MCF 10A (cell line): ENCODE data around the gene SERF2. TPM values are rescaled to one million over a fixed set of nuclear protein-coding genes. Genes with fewer than 3 reads are reported as not detected.

Experiments used
- BruUV-seq: library from RNA; stranded (reverse); fragments of 400-500 nt; replicated peaks from 2 replicates; lab custom pipeline; 2021; lab: Mats Ljungman, UMichigan
- CTCF ChIA-PET: fragments of 300-600 bp; sonication (Branson Sonifier 250); formaldehyde crosslinking; extraction: SDS; loops from one replicate; lab custom pipeline; 2021; ENCODE audit warnings: antibody characterized with exemption, inconsistent platforms; lab: Yijun Ruan, JAX
- POLR2A ChIA-PET: fragments of 300-600, 350-650 bp; sonication (Branson Sonifier 250); formaldehyde crosslinking; extraction: SDS; loops from one replicate; lab custom pipeline; 2020; ENCODE audit warnings: antibody characterized with exemption, inconsistent platforms; lab: Yijun Ruan, JAX
- DNase-seq: peaks from one replicate; pipeline ENCODE4 v3.0.0-alpha.2; 2018; ENCODE audit not compliant: unreplicated experiment
- H3K27ac Mint-ChIP-seq: one replicate; pipeline ENCODE4 v1.8.0; 2022; ENCODE audit warnings: mild to moderate bottlenecking, low read depth, mixed read lengths; ENCODE audit not compliant: unreplicated experiment
- H3K27me3 Mint-ChIP-seq: one replicate; pipeline ENCODE4 v1.8.0; 2022; ENCODE audit warnings: mixed read lengths; ENCODE audit not compliant: insufficient read depth, unreplicated experiment
- H3K36me3 Mint-ChIP-seq: one replicate; pipeline ENCODE4 v1.8.0; 2022; ENCODE audit warnings: mild to moderate bottlenecking, moderate library complexity, mixed read lengths; ENCODE audit not compliant: insufficient read depth, unreplicated experiment
- H3K4me1 Mint-ChIP-seq: one replicate; pipeline ENCODE4 v1.8.0; 2022; ENCODE audit warnings: mixed read lengths; ENCODE audit not compliant: insufficient read depth, unreplicated experiment
- H3K4me3 Mint-ChIP-seq: one replicate; pipeline ENCODE4 v1.8.0; 2022; ENCODE audit warnings: mild to moderate bottlenecking, moderate library complexity, mixed read lengths; ENCODE audit not compliant: unreplicated experiment
- H3K9me3 Mint-ChIP-seq: one replicate; pipeline ENCODE4 v1.8.0; 2022; ENCODE audit warnings: mixed read lengths; ENCODE audit not compliant: unreplicated experiment
- CTCF ChIP-seq: fragments of 200-600 bp; IDR thresholded peaks from one replicate; pipeline ENCODE4 v1.8.0; 2022; ENCODE audit warnings: antibody characterized with exemption, mild to moderate bottlenecking; ENCODE audit not compliant: unreplicated experiment
- intact Hi-C: fragments of 100-400 bp; cut with micrococcal nuclease; formaldehyde crosslinking; loops from 2 replicates; pipeline ENCODE4 v1.14.1; 2022
- total RNA-seq: library from RNA; stranded (reverse); gene quantifications from 2 replicates; pipeline ENCODE4 v1.2.3, GENCODE V29; 2022

The SERF2 gene
- total RNA-seq, 1 experiment from 2014 or later = 717 TPM

DNA sequence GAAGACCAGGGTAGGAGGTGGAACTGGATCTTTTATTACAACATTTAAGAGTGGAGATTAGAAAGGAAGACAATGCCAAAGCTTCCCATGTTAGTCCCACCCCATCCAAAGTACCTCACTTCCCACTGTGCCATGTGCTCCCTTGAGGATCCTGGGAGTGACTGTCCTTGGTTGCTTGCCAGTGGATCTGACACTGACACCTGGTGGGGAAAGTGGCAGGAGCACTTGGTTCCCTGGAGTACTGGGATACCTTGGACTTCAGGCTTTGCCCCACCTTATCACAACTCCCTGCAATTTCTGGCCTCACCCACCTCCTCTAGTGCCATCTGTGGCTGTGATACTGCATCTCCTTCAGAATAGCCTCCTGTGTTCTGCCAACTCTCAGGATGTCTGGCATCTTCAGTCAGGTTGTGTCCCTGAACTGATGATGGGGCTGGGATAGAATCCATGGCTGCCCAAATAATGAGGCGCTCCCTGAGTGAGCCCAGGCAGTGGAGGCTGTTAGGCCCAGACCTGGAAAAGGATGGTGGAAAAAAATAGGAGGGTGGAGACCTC lies 16.6 kb upstream of the SERF2 start:
- no TSS peak for BruUV-seq
- peak; percentile 83 for DNase-seq
- Mint-ChIP-seq H3K4me1 (peaks cover 18% of the 10 kb centered on the region), H3K27me3 (no peaks in the 10 kb centered on the region), H3K27ac (peak overlapping the region; percentile 67), H3K9me3 (no peaks in the 10 kb centered on the region), H3K4me3 (peak overlapping the region; percentile 85), H3K36me3 (peaks cover 48% of the 10 kb centered on the region)
- ChIA-PET POLR2A (interaction anchor here (0.8 to 7.9 kb wide), 8 partner anchors 14 to 651 kb away, joined by 3 to 162 read pairs (median 7); partner anchors contain the start of genes HYPK, PDIA3, SERF2 and SERINC4), CTCF (interaction anchor here (0.7 to 4.5 kb wide), 7 partner anchors 9 to 338 kb away, joined by 3 to 40 read pairs (median 6); partner anchors contain the start of gene SERF2)
- intact Hi-C loops = no loop called here
- no peak for TF ChIP-seq CTCF

DNA sequence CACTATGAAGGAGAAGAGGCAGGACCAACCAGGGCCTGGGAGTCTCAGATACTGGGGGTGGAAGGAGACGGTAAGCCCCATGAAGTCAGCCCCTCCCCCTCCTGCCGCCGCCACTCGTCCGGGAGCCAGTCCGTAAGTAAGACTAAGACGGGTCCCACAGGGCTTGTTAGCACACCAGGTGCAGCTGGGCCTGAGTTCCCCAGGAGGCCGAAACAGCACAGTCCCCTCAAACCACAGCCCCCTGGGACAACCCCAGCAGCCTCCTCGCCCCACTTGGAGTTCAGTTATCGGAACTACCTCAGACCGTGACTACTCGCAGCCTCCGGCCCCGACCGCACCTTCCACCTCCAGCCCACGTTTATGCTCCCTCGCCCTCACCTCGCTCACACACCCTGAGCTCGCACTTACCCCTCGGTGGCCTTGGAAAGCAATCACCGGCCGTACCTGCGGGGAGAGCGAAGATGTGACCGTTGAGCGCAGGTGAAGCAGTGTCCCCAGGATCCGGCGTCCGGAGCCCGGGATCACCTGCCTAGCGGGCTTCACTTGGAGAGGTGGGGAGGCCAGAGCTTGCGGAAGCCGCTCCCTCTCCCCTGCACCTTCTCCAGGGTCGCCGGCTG lies 15.9 kb upstream of the SERF2 start:
- no peaks in the 10 kb centered on the region for H3K27me3 Mint-ChIP-seq
- peaks cover 41% of the 10 kb centered on the region for H3K36me3 Mint-ChIP-seq
- BruUV-seq = no TSS peak
- CTCF ChIA-PET = interaction anchor here (0.5 to 4.5 kb wide), 8 partner anchors 8 to 49 kb away, joined by 3 to 40 read pairs (median 4); partner anchors contain the start of genes MFAP1 and SERF2
- intact Hi-C loops = no loop called here
- DNase-seq = no peak
- H3K9me3 Mint-ChIP-seq = no peaks in the 10 kb centered on the region
- peaks cover 18% of the 10 kb centered on the region for H3K4me1 Mint-ChIP-seq
- POLR2A ChIA-PET = interaction anchor here (0.8 to 7.9 kb wide), 13 partner anchors 10 to 651 kb away, joined by 3 to 162 read pairs (median 8); partner anchors contain the start of genes HYPK, MFAP1, PDIA3 and SERF2
- H3K27ac Mint-ChIP-seq = peak overlapping the region; percentile 67
- H3K4me3 Mint-ChIP-seq = peak overlapping the region; percentile 85
- no peak for TF ChIP-seq CTCF

DNA sequence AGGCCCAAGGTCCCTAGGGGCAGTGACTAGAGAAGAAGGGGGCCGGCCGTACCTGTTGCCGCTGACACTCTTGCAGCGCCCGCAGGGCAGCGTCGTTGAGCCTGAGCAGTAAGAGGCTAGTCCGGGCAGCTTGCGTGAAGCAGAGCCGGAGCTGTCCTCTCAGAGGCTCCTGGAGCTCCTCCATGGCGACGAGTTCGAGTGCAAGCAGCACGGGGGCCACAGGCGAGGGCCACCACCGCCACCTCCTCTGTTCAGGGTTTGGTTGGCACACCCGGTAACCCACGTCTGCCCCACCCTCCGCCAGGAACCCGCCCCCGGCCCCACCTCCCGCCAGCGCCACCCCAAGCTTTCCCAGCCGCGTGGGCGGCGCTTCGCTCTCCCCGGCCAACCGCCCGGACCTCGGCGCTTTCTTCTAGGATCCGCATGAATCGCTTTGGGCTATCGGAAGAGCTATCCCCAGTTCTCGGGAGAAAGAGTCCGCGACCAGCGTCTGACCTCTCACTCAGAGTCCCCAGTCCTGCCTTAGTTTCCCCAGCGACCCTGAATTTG lies 15.3 kb upstream of the SERF2 start, which contains the start of gene ELL3:
Gene ELL3, minus strand, starts transcription at position 249 of the 549 bp plus-strand sequence. Its CDS starts 65 bp downstream, at position 184.
- peak within 1 kb of the TSS; percentile 85 for H3K4me3 Mint-ChIP-seq
- intact Hi-C loops = loop anchor here (1.0 kb wide), 1 partner anchor 335 kb away; no protein-coding TSS in a partner anchor
- H3K27ac Mint-ChIP-seq = peak within 1 kb of the TSS; percentile 89
- TF ChIP-seq CTCF = no peak
- peak; percentile 88 for DNase-seq
- no peaks in the 10 kb centered on the region for H3K27me3 Mint-ChIP-seq
- ChIA-PET CTCF (interaction anchor here (0.5 to 4.5 kb wide), 10 partner anchors 10 to 317 kb away, joined by 3 to 40 read pairs (median 4); partner anchors contain the start of genes MFAP1 and SERF2), POLR2A (interaction anchor here (1.0 to 7.9 kb wide), 14 partner anchors 9 to 336 kb away, joined by 3 to 162 read pairs (median 8); partner anchors contain the start of genes HYPK, MFAP1, PDIA3 and SERF2)
- no TSS peak for BruUV-seq
- peaks cover 35% of the 10 kb centered on the region for H3K36me3 Mint-ChIP-seq
- H3K9me3 Mint-ChIP-seq = no peaks in the 10 kb centered on the region
- H3K4me1 Mint-ChIP-seq = peaks cover 15% of the 10 kb centered on the region
